ENCODE measurements around the gene ETS1. TPM values are rescaled to one million over a fixed set of nuclear protein-coding genes. Genes with fewer than 3 reads are reported as not detected.

Gene ETS1
- total RNA-seq, 4 donors from 2014 or later = 16.8 to 24.9 (median 21.8) TPM

GRCh38 chr11:128473636-128474035, 113.7 kb downstream of the ETS1 start:
- TF ChIP-seq POLR2A (IDR thresholded peaks at IDR 0.05) (no peak), CTCF (IDR thresholded peaks at IDR 0.05 in 4 of 5, conservative IDR thresholded peaks at IDR 0.05 in 1 of 5) (no peak)
- H3K4me3 ChIP-seq = no peak overlapping the region
- peaks cover 41 to 44% of the 10 kb centered on the region in 2 donors for H3K4me1 ChIP-seq
- H3K27me3 ChIP-seq = no peaks in the 10 kb centered on the region
- DNase-seq (no peak), ATAC-seq (no peak)
- no peaks in the 10 kb centered on the region for H3K9me3 ChIP-seq
- intact Hi-C loops (cut with DNase I; ENCODE audit: low total_unique reads) = no loop called here
- H3K27ac ChIP-seq = peak overlapping the region in 3 of 4 donors; percentile 19 to 42 (median 26)
- H3K36me3 ChIP-seq = peaks cover 0 to 5% of the 10 kb centered on the region in 2 donors
- in situ Hi-C loops (cut with MboI; ENCODE audit: low sequenced_read_pairs in 4 of 4) = no loop called here

- H3K27ac ChIP-seq = peak overlapping the region in 2 of 4 donors; percentile 3 to 10
- no peak for ATAC-seq
- H3K27me3 ChIP-seq = no peaks in the 10 kb centered on the region
- H3K9me3 ChIP-seq = no peaks in the 10 kb centered on the region
- TF ChIP-seq CTCF (IDR thresholded peaks at IDR 0.05 in 4 of 5, conservative IDR thresholded peaks at IDR 0.05 in 1 of 5) (no peak), POLR2A (IDR thresholded peaks at IDR 0.05) (no peak)
- H3K36me3 ChIP-seq = peaks cover 0 to 5% of the 10 kb centered on the region in 2 donors
- peaks cover 51 to 53% of the 10 kb centered on the region in 2 donors for H3K4me1 ChIP-seq
- DNase-seq = no peak
- intact Hi-C loops (cut with DNase I; ENCODE audit: low total_unique reads) = no loop called here
- in situ Hi-C loops (cut with MboI; ENCODE audit: low sequenced_read_pairs in 4 of 4) = no loop called here
- no peak overlapping the region for H3K4me3 ChIP-seq
These were observed 114.9 kb downstream of the ETS1 start for GRCh38 chr11:128472128-128473089.

- Histone ChIP-seq H3K4me1 (peaks cover 55 to 64% of the 10 kb centered on the region in 2 donors), H3K27ac (peak overlapping the region in 3 of 4 donors; percentile 2 to 32 (median 20)), H3K27me3 (no peaks in the 10 kb centered on the region), H3K36me3 (peaks cover 0 to 5% of the 10 kb centered on the region in 2 donors), H3K4me3 (no peak overlapping the region), H3K9me3 (no peaks in the 10 kb centered on the region)
- ATAC-seq (no peak), DNase-seq (no peak)
- in situ Hi-C loops (cut with MboI; ENCODE audit: low sequenced_read_pairs in 4 of 4) = no loop called here
- no peak for TF ChIP-seq CTCF (IDR thresholded peaks at IDR 0.05 in 4 of 5, conservative IDR thresholded peaks at IDR 0.05 in 1 of 5)
- no peak for TF ChIP-seq POLR2A (IDR thresholded peaks at IDR 0.05)
- intact Hi-C loops (cut with DNase I; ENCODE audit: low total_unique reads) = no loop called here
These were observed 116.2 kb downstream of the ETS1 start for GRCh38 chr11:128471138-128471661.

DNA sequence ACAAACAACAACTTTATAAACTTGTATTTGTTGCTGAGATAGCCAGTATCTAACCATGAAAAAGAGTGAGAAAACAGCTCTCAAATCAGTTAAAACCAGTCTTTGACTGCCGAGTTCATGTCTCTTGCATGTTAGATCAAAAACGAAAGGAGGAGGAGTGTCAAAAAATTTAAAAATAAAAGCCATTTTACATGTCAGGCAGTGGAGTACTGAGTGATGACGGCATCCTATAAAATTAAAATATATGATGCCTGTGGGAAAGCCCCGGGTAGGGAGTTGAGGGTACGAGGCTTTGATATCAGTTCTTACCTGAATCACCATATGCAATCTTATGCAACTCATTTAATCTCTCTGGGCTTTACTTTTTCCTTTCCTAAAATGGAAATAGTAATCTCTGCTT, 117.3 kb downstream of the ETS1 start:
- H3K4me3 ChIP-seq = no peak overlapping the region
- H3K36me3 ChIP-seq = peaks cover 0 to 5% of the 10 kb centered on the region in 2 donors
- peak overlapping the region in 2 of 4 donors; percentile 68 to 73 for H3K27ac ChIP-seq
- in situ Hi-C loops (cut with MboI; ENCODE audit: low sequenced_read_pairs in 4 of 4) (no loop called here), intact Hi-C loops (cut with DNase I; ENCODE audit: low total_unique reads) (no loop called here)
- peaks cover 58 to 63% of the 10 kb centered on the region in 2 donors for H3K4me1 ChIP-seq
- DNase-seq (no peak), ATAC-seq (no peak)
- no peak for TF ChIP-seq POLR2A (IDR thresholded peaks at IDR 0.05)
- TF ChIP-seq CTCF (IDR thresholded peaks at IDR 0.05 in 4 of 5, conservative IDR thresholded peaks at IDR 0.05 in 1 of 5) = no peak
- no peaks in the 10 kb centered on the region for H3K9me3 ChIP-seq
- no peaks in the 10 kb centered on the region for H3K27me3 ChIP-seq

Measured in gastrocnemius medialis (tissue), 4 donors.